ENCODE results near the gene TMEM121.
"Not testable (repeated sequence)": the region's sequence is repeated elsewhere in the genome, so short reads cannot be mapped to it uniquely, and the experiment has no call there.

GRCh38 chr14:105574411-105574810, 48.0 kb downstream of the TMEM121 start:
- not testable (repeated sequence) for TF ChIP-seq CTCF (conservative IDR thresholded peaks at IDR 0.05; ENCODE audit: low read depth, low read length); EZH2 (IDR thresholded peaks at IDR 0.05; ENCODE audit: low read length, unreplicated experiment); EZH2phosphoT487 (IDR thresholded peaks at IDR 0.05; ENCODE audit: borderline replicate concordance, low read length)

Data from PC-3 (cell line).